ACC112 (cell line): ENCODE measurements around the gene CYP3A7.
"Not testable (repeated sequence)": the region's sequence is repeated elsewhere in the genome, so short reads cannot be mapped to it uniquely, and the experiment has no call there.

ENCODE experiments used
- H2AFZ ChIP-seq: fragments of 200-600 bp; sonication (generic); one replicate; pipeline ENCODE4 v1.6.0; 2017; ENCODE audit warnings: antibody characterized with exemption, low read length; ENCODE audit not compliant: unreplicated experiment
- H3K27ac ChIP-seq: fragments of 200-600 bp; sonication (generic); 2 replicates; pipeline ENCODE4 v1.5.1; 2014; ENCODE audit warnings: low read depth, mild to moderate bottlenecking, antibody characterized with exemption, low read length, moderate library complexity
- H3K27me3 ChIP-seq: fragments of 200-600 bp; sonication (generic); 2 replicates; pipeline ENCODE4 v1.6.1; 2014; ENCODE audit warnings: mild to moderate bottlenecking, antibody characterized with exemption, low read length, moderate library complexity, mixed read lengths; ENCODE audit not compliant: insufficient read depth
- H3K36me3 ChIP-seq: fragments of 200-600 bp; sonication (generic); 2 replicates; pipeline ENCODE4 v1.6.1; 2016; ENCODE audit warnings: mild to moderate bottlenecking, antibody characterized with exemption, low read length, moderate library complexity, mixed read lengths; ENCODE audit not compliant: insufficient read depth
- H3K4me1 ChIP-seq: fragments of 200-600 bp; sonication (generic); one replicate; pipeline ENCODE4 v1.6.1; 2016; ENCODE audit warnings: low read length, mixed read lengths; ENCODE audit not compliant: insufficient read depth, unreplicated experiment, control insufficient read depth
- H3K4me3 ChIP-seq: fragments of 200-600 bp; sonication (generic); 2 replicates; pipeline ENCODE4 v1.5.1; 2014; ENCODE audit warnings: mild to moderate bottlenecking, low read depth, low read length
- H3K79me2 ChIP-seq: fragments of 200-600 bp; sonication (generic); one replicate; pipeline ENCODE4 v1.6.0; 2016; ENCODE audit warnings: low read length; ENCODE audit not compliant: control insufficient read depth, unreplicated experiment, insufficient read depth

The CYP3A7 gene

DNA sequence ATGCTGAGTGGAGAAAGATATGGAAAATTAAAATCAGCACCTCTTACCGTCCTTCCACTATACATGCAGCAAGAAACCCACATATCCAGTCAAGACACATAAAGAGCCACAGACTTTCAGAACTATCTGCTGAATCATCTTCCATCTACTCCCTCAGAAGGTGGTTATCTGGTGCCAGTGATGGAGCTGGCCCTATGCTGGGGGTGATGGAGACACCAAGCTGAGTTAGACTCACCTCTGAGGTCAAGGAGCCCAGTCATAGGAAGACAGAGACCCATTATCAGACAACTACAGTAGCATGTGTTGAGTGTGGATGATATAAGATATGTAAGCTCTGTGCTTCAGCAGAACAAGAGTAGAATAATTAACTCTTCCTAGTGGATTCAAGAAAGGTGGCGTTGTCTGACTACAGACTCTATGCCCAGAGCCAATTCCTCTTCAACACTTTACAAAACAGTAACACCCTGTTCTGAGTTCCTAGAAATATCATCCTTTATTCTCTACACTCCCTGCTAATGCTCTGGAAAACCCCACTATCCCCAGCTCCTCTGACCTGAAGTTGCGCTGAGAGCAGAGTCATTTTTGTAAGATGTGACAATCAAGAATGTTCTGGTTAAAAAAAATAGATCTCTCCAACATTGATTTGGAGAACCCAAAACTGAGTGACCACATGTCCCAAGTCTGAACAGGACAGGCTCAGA is 69.5 kb downstream of the CYP3A7 start:
- Histone ChIP-seq H3K4me3 (no peak overlapping the region), H3K36me3 (peaks cover 3% of the 10 kb centered on the region; the same call in 1 of the 2 replicates), H2AFZ (no peak overlapping the region), H3K27ac (no peak overlapping the region), H3K27me3 (no peaks in the 10 kb centered on the region), H3K79me2 (no peaks in the 10 kb centered on the region), H3K4me1 (no peaks in the 10 kb centered on the region)

DNA sequence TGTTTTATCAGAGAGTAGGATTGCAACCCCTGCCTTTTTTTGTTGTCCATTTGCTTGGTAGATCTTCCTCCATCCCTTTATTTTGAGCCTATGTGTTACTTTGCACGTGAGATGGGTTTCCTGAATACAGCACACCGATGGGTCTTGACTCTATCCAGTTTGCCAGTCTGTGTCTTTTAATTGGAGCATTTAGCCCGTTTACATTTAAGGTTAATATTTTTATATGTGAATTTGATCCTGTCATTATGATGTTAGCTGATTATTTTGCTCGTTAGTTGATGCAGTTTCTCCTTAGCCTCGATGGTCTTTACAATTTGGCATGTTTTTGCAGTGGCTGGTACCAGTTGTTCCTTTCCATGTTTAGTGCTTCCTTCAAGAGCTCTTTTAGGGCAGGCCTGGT is 77.1 kb downstream of the CYP3A7 start:
- not testable (repeated sequence) for H3K36me3 ChIP-seq, H2AFZ ChIP-seq, H3K79me2 ChIP-seq

More for the DNA sequence above, 77.1 kb downstream of the CYP3A7 start:
- H3K4me1 ChIP-seq, H3K27ac ChIP-seq, H3K4me3 ChIP-seq, H3K27me3 ChIP-seq: not testable (repeated sequence)
